Endometrium (tissue), 2 donors: Measurements from ENCODE around the gene SERPING1.
A peak's percentile ranks its signal among the peaks of the same experiment; 100 is the strongest.

Experiments used
- FAIRE-seq: peaks from 2 replicates; lab custom pipeline; 2012; peaks lifted over from hg19 to GRCh38; lab: Jason Lieb, UNC
- donor health status: control.
- donor health status: control.

The SERPING1 gene

DNA sequence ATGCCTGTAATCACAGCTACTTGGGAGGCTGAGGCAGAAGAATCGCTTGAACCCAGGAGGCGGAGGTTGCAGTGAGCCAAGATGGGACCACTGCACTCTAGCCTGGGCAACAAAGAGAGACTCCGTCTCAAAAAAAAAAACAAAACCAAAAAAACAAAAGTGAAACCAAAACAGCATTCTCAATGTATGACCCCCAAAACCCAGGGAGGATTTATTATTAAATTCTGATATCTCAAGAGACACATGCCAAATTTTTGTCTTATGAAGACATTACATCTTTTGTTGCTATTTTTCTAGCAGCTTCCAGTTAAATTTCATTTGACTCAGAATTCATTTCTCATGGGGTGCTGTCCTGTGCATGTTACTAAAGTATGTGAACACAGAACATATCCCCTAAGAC, 55.2 kb downstream of the SERPING1 start:
- no peak for FAIRE-seq

DNA sequence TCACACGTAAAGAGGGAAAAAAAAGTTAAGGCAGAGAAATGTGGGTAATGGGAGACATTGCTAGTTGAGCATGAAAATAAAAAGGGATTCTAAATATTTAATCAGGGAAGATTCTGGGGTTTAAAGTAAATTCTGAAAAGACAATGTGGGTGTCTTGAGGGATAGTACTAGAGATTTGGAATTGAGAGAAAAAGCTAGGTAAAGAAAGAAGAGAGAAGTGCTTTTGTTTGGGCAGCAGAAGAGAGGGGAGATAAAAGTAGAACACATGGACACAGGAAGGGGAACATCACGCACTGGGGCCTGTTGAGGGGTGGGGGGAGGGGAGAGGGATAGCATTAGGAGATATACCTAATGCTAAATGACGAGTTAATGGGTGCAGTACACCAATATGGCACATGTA, 55.7 kb downstream of the SERPING1 start:
- no peak for FAIRE-seq

DNA sequence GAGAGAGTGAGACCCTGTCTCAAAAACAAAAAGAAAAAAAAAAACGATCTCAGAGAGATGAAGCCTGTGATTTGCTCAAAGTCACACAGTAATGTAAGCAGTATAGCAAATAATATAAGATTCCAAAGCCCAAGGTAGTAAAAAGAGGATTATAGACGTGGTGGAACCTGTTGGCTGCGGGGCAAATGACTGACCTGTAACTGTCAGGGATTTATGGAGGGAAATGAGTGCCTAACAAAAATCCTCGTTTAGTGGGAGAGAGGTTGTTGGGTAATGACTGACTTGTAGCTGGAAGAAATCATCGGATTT, 59.4 kb downstream of the SERPING1 start:
- FAIRE-seq: no peak

DNA sequence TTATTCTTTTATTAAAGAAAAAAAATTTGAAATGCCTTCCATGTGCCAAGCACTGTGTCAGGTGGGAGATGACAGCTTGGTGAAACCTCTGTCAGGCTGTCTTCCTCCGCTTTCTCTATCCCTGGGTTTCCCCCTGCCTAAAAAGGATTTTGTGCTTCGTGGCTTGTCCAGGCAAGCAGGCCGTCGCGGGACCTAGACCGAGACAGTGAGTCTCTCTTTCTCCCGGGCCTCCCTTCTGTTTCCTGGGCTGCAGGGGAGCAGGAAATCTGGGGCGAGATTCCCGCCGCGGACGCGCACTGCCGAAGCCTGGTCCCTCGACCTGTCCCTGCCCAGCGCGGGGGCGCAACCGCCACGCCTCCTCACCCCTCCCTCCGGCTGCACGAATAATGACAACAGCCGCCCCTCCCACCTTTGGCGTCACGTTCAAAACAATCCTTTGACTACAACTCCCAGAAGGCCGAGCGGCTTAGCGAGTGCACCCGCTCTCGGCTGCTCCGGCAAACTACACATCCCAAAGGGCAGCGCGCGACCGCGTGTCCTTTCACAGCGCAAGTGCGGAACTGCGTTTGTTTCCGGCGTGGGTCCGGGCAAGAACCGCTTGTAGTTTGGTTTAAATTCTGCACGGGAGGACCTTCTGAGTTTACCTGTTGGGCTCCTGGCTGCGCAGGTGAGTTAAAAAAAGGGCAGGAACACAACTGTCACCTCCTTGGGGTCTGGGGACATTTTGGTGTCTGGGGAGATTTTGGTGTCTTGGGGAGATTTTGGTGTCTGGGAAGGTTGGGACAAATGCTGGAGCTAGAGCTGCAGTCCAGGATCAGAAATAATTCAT, 59.9 kb downstream of the SERPING1 start, which contains the start of gene CLP1:
CLP1 (plus strand) TSS at position 569 of the 829 bp plus-strand sequence. CDS start 1,715 bp downstream, outside the sequence.
- peak; percentile 95 for FAIRE-seq

DNA sequence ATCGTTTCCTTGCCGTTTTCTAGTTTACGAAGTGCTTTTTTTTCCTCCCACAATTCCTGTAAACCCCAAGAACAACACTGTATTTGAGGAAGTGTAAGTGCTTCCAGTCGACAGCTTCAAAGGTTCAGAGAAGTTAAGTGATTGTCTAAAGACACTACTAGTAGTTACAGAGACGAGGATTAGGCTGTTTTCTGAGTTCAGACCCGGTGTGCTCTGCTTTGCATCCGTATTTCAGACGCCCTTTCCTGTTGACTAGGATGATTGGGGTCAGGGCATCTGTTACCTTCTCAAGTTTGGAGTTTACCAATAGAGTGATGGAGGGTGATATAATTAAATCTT, 60.5 kb downstream of the SERPING1 start:
- no peak for FAIRE-seq

DNA sequence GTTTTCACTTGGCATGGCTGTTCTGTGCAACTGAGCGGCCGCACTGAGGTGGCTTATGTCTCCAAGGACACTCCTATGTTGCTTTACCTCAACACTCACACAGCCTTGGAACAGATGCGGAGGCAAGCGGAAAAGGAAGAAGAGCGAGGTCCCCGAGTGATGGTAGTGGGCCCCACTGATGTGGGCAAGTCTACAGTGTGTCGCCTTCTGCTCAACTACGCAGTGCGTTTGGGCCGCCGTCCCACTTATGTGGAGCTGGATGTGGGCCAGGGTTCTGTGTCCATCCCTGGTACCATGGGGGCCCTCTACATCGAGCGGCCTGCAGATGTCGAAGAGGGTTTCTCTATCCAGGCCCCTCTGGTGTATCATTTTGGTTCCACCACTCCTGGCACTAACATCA, 62.2 kb downstream of the SERPING1 start:
- FAIRE-seq: no peak

DNA sequence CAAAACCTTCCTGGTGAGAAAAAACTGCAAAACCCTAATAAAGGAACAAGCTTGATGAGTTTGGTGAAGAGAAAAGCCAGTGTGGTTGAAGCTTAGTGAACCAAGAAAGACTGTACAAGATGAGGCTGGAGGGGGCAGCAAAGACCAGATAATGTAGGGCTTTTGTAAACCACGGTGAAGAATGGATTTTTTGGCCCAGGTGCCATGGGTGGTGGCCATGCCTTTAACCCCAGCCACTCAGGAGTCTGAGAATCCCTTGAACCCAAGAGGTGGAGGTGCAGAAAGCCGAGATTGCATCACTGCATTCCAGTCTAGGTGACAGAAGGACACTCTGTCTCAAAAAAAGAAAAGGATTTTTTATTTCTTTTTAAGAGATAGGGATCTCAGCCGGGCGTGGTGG, 65.4 kb downstream of the SERPING1 start:
- FAIRE-seq: no peak

DNA sequence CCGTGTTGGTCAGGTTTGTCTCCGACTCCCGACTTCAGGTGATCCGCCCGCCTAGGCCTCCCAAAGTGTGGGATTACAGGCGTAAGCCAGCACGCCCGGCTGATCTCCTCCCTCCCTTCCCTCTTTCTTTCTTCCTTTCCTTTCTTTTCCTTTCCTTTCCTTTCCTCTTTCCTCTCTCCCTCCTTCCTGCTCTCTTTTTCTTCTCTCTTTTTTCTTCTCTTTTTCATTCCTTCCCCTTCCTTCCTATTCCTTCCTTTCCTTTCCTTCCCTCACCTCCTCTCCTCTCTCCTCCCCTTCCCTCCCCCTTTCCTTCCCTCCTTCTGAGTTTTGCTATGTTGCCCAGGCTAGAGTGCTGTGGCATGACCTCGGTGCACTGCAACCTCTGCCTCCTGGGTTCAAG, 66.5 kb downstream of the SERPING1 start:
- FAIRE-seq: no peak
